ENCODE data around the gene RAD51B.

The RAD51B gene

GRCh38 chr14:68392393-68393141 is 573.0 kb downstream of the RAD51B start:
- in situ Hi-C loops (cut with HindIII; ENCODE audit: low sequenced_read_pairs) = no loop called here
- TF ChIP-seq, protein P1, sequence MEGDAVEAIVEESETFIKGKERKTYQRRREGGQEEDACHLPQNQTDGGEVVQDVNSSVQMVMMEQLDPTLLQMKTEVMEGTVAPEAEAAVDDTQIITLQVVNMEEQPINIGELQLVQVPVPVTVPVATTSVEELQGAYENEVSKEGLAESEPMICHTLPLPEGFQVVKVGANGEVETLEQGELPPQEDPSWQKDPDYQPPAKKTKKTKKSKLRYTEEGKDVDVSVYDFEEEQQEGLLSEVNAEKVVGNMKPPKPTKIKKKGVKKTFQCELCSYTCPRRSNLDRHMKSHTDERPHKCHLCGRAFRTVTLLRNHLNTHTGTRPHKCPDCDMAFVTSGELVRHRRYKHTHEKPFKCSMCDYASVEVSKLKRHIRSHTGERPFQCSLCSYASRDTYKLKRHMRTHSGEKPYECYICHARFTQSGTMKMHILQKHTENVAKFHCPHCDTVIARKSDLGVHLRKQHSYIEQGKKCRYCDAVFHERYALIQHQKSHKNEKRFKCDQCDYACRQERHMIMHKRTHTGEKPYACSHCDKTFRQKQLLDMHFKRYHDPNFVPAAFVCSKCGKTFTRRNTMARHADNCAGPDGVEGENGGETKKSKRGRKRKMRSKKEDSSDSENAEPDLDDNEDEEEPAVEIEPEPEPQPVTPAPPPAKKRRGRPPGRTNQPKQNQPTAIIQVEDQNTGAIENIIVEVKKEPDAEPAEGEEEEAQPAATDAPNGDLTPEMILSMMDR (IDR thresholded peaks at IDR 0.05; ENCODE audit: low read depth, low read length) = no peak
- H3K4me3 ChIP-seq (ENCODE audit: low read depth, low read length) = no peak overlapping the region
- no peak for DNase-seq (ENCODE audit: low read depth, low spot score)

- H3K4me3 ChIP-seq (ENCODE audit: low read depth, low read length) = no peak overlapping the region
- TF ChIP-seq, protein P1 (IDR thresholded peaks at IDR 0.05; ENCODE audit: low read depth, low read length) = no peak
- in situ Hi-C loops (cut with HindIII; ENCODE audit: low sequenced_read_pairs) = no loop called here
- no peak for DNase-seq (ENCODE audit: low read depth, low spot score)
Measured at GRCh38 chr14:68393259-68393658, 573.7 kb downstream of the RAD51B start.

- DNase-seq (ENCODE audit: low read depth, low spot score) = peak; percentile 28
- TF ChIP-seq, protein P1 (IDR thresholded peaks at IDR 0.05; ENCODE audit: low read depth, low read length) = no peak
- in situ Hi-C loops (cut with HindIII; ENCODE audit: low sequenced_read_pairs) = no loop called here
- no peak overlapping the region for H3K4me3 ChIP-seq (ENCODE audit: low read depth, low read length)
Measured at GRCh38 chr14:68394118-68394763, 574.7 kb downstream of the RAD51B start.

DNA sequence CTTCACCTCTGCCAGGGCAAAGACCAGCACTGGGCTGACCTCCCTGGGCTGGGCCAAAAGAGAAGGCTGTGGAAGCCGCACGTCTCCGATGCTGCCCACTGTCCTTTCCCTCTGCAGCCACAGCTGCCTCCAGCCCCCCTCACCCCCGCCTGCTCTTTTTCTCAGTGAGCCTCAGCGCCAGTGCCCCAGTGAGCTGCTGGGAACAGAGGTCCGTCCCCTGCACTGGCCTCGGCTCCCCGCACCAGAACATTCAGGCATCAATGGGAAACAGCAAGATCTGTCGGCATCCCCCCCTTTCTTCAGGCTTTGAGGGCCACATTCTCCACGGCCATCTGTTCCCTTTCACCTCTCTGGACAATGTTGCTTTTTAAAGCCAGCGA is 575.2 kb downstream of the RAD51B start:
- no peak overlapping the region for H3K4me3 ChIP-seq (ENCODE audit: low read depth, low read length)
- DNase-seq (ENCODE audit: low read depth, low spot score) = no peak
- TF ChIP-seq, protein P1 (IDR thresholded peaks at IDR 0.05; ENCODE audit: low read depth, low read length) = no peak
- in situ Hi-C loops (cut with HindIII; ENCODE audit: low sequenced_read_pairs) = no loop called here

GRCh38 chr14:68395604-68396003 is 576.0 kb downstream of the RAD51B start:
- no peak overlapping the region for H3K4me3 ChIP-seq (ENCODE audit: low read depth, low read length)
- DNase-seq (ENCODE audit: low read depth, low spot score) = peak; percentile 50
- in situ Hi-C loops (cut with HindIII; ENCODE audit: low sequenced_read_pairs) = no loop called here
- TF ChIP-seq, protein P1 (IDR thresholded peaks at IDR 0.05; ENCODE audit: low read depth, low read length) = no peak

DNA sequence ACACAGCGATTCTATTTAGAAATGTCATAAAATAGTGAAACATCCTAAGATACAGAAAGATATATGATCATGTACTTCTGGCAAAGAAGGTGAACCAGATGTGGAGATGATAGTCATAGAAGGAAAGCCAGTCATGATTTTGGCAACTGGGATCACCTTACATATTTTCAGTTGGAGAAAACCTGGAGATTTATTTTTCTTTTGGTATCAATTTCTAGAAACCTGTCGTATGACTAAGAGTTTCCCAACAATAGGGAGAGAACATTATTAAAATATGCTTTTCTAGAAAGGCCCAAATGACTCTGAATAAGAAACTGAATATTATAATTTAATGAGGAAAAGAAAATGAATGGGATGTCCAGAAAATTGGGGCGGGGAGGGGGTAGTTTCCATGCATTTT is 576.9 kb downstream of the RAD51B start:
- H3K4me3 ChIP-seq (ENCODE audit: low read depth, low read length) = no peak overlapping the region
- DNase-seq (ENCODE audit: low read depth, low spot score) = no peak
- in situ Hi-C loops (cut with HindIII; ENCODE audit: low sequenced_read_pairs) = no loop called here
- TF ChIP-seq, protein P1 (IDR thresholded peaks at IDR 0.05; ENCODE audit: low read depth, low read length) = no peak
